Astrocyte (in vitro differentiated cells and primary cell): ENCODE results near the gene SPATA18.

Experiments used
- CTCF ChIP-seq: IDR thresholded peaks from 2 replicates; pipeline ENCODE4 v1.5.1; 2011; ENCODE audit warnings: low read depth, mild to moderate bottlenecking, inconsistent platforms, low read length, moderate library complexity; ENCODE audit not compliant: insufficient read depth
- EZH2 ChIP-seq: IDR thresholded peaks from 2 replicates; pipeline ENCODE4 v1.6.1; 2012; ENCODE audit warnings: mild to moderate bottlenecking, low read length, inconsistent platforms; ENCODE audit not compliant: insufficient read depth

GRCh38 chr4:52004414-52004813, 46.7 kb upstream of the SPATA18 start:
- no peak for TF ChIP-seq EZH2
- TF ChIP-seq CTCF: no peak
